RPMI7951 (cell line): ENCODE measurements around the gene UPK1B. TPM values are rescaled to one million over a fixed set of nuclear protein-coding genes. Genes with fewer than 3 reads are reported as not detected.
"Not testable (repeated sequence)": the region's sequence is repeated elsewhere in the genome, so short reads cannot be mapped to it uniquely, and the experiment has no call there.

Experiments
- DNase-seq: peaks from one replicate; pipeline ENCODE4 v3.0.0-alpha.2; 2012; ENCODE audit warnings: low read depth
- total RNA-seq: library from RNA; depleted of rRNA; stranded (reverse); fragments of >200 nt; shearing (Covaris generic); gene quantifications from 2 replicates; pipeline ENCODE4 v1.2.3, GENCODE V29; 2014; rRNA removed

The UPK1B gene
- not detected in 2 replicates for total RNA-seq

- DNase-seq = no peak
These were observed at the start of gene UPK1B for GRCh38 chr3:119173325-119173724. Gene UPK1B (plus strand): TSS chr3:119173598. CDS start chr3:119186742, 13,144 bp downstream.

- DNase-seq = no peak
These were observed 48.1 kb upstream of the UPK1B start for GRCh38 chr3:119125342-119125741.

GRCh38 chr3:119125742-119126504, 47.5 kb upstream of the UPK1B start:
- no peak for DNase-seq

GRCh38 chr3:119130291-119130690, 43.1 kb upstream of the UPK1B start:
- not testable (repeated sequence) for DNase-seq

- DNase-seq = not testable (repeated sequence)
These were observed 41.1 kb upstream of the UPK1B start for GRCh38 chr3:119132291-119132690.

- DNase-seq = not testable (repeated sequence)
These were observed 34.0 kb upstream of the UPK1B start for GRCh38 chr3:119139360-119139759.

- DNase-seq = no peak
These were observed 32.9 kb upstream of the UPK1B start for GRCh38 chr3:119140466-119140865.

- DNase-seq = no peak
These were observed 28.3 kb upstream of the UPK1B start for GRCh38 chr3:119145128-119145499.

- peak; percentile 49 for DNase-seq
These were observed 27.8 kb upstream of the UPK1B start, which contains the start of gene TEX55 for GRCh38 chr3:119145500-119146167. Gene TEX55 (plus strand): TSS chr3:119146165. CDS start chr3:119146190, 25 bp downstream.

GRCh38 chr3:119146578-119147375, 26.6 kb upstream of the UPK1B start:
- peak; percentile 7 for DNase-seq

GRCh38 chr3:119147494-119147893, 25.9 kb upstream of the UPK1B start:
- DNase-seq = no peak

GRCh38 chr3:119148493-119149180, 24.8 kb upstream of the UPK1B start:
- DNase-seq = no peak

GRCh38 chr3:119149484-119149883, 23.9 kb upstream of the UPK1B start:
- DNase-seq = peak; percentile 22

- no peak for DNase-seq
These were observed 16.5 kb upstream of the UPK1B start for GRCh38 chr3:119156868-119157267.

- DNase-seq = no peak
These were observed 15.4 kb upstream of the UPK1B start for GRCh38 chr3:119157971-119158370.

GRCh38 chr3:119160361-119160760, 13.0 kb upstream of the UPK1B start:
- no peak for DNase-seq

GRCh38 chr3:119160815-119161214, 12.6 kb upstream of the UPK1B start:
- DNase-seq = no peak

GRCh38 chr3:119161240-119161639, 12.2 kb upstream of the UPK1B start:
- DNase-seq = no peak

GRCh38 chr3:119164745-119165144, 8.7 kb upstream of the UPK1B start:
- DNase-seq = not testable (repeated sequence)

- no peak for DNase-seq
These were observed 2.6 kb upstream of the UPK1B start for GRCh38 chr3:119170821-119171220.

- no peak for DNase-seq
These were observed 2.7 kb downstream of the UPK1B start for GRCh38 chr3:119175872-119176756.
